Activated gamma-delta T cell treated with Interleukin-2 at 50 U/mL for 16 hours (primary cell): Measurements from ENCODE around the gene ETV3.
"Not testable (repeated sequence)": the region's sequence is repeated elsewhere in the genome, so short reads cannot be mapped to it uniquely, and the experiment has no call there.

Experiments
- DNase-seq: peaks from one replicate; pipeline ENCODE4 v3.0.0-alpha.2; 2020

The ETV3 gene

DNA sequence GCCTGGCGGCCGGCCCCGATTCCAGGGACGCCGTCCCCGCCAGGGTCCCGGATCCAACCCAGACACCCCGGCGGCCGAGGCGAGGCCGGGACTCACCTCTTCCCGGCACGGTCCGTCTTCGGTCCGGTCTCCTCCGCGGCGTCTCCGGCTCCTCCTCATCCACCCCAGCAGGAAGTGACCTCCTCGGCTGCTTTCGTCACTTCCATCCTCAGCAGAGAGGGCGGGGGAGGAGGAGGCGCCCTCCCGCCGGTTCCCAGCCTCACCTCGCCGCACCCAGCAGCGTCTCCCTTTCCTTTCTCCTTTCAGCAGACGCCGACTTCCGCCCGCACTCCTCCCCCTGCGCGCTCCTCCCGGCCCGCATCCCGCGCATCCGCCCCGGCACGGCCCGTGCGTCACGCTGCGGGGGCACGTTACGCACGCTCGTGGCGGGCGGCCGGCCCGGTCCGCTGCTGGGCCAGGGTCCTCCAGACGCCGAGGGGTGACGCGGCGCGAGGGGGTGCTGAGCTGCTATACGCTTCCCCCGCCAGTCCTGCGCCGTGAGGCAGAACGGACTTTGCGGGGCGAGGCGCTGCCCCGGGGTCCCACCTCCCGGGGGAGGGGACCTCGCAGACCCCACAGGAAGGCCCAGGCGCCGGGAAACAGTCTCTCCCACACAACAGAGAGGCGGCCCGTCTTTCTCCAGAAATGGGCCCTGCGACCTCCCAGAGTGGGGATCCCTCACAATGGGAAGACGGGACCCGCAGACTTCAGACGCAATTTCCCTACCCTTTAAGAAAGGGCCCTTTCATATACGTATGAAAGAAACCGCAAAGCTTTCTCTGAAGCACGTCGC, at the start of gene ETV3:
TSS of gene ETV3 (minus strand) at position 176 of the 832 bp plus-strand sequence. CDS start 2,043 bp downstream, outside the sequence.
- DNase-seq, result peak; percentile 78

- DNase-seq, result no peak
Measured at GRCh38 chr1:157186281-157186992, 48.2 kb upstream of the ETV3 start.

GRCh38 chr1:157183870-157184269, 45.7 kb upstream of the ETV3 start:
- DNase-seq, result no peak

DNA sequence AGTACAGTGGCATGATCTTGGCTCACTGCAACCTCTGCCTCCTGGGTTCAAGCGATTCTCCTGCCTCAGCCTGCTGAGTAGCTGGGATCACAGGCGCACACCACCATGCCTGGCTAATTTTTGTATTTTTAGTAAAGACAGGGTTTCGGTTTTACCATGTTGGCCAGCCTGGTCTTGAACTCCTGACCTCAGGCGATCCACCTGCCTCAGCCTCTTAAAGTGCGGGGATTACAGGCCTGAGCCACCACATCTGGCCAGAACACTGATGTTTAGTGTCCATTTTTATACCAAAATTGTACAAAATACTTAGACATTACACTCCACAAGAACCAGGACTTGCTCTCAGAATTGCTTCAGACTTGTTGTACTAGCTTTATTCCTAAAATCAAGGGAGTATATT, 44.2 kb upstream of the ETV3 start:
- DNase-seq, result not testable (repeated sequence)

GRCh38 chr1:157181790-157182189, 43.6 kb upstream of the ETV3 start:
- DNase-seq, result no peak

DNA sequence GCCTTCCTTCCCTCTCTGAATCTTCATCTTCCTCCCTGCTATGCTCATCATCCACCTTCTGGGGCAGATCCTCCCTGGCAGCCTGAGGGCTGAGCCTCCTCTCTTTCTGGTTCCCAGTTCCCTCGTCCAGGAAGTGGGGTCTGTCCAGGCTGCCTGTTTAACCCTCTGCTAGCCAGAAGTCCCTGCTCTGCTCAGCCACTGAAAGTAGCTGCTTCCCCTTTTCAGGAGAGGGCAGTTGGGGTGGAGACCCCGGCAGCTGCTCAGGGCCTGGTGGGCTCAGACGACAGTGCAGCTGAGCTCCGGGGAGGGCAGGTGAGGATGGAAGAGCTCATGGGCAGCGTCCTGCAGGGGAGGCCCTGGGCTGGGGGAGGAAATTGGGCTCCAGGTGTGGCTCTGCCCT, 43.1 kb upstream of the ETV3 start:
- DNase-seq, result no peak

DNA sequence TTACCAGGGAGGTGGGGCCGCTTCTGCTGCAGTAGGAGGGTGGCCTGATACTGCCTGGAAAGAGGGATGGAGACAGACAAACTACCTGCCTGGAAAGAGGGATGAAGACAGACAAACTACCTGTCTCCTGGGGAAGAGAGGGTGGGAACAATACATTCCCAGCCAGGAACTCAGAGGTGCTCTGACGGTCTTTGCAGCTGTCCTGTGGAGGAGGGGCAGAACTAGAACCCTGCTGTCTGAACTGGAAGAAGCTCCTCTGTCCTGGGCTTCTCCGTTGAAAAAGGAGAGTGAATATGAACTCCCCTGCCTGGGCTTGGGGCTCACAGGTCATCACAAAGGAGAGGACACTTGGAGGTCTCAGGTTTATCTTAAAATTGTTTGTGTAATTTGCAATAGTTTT, 40.3 kb upstream of the ETV3 start:
- no peak for DNase-seq

GRCh38 chr1:157177733-157178394, 39.7 kb upstream of the ETV3 start:
- DNase-seq, result no peak

DNA sequence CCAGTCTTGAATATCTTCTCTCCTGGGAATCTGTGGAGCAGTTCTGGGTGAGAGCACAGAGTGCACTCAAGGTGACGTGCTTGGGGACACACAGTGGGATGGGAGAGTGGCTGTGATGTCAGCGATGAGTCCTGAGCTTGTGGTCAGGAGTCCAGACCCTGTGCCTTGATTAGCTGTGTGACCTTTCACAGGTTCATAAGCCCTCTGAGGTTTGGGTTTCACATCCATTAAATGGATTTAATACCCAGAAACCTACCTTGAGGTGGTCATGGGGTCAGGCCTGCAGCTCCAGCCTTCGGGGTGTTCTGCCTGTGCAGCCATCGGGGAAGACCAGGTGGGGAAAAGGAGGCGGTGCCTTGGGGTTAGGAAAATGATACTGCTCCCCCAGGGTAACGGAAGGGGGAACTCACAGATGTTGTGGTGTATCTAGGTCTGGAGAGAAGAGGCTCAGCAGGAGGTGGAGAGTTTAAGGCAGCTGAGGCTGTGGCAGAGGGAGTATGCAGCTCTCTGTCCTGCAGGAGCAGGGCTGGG, 38.5 kb upstream of the ETV3 start:
- DNase-seq, result no peak

- no peak for DNase-seq
Measured at GRCh38 chr1:157176016-157176415, 37.8 kb upstream of the ETV3 start.

GRCh38 chr1:157173900-157174410, 35.8 kb upstream of the ETV3 start:
- no peak for DNase-seq

- DNase-seq, result not testable (repeated sequence)
Measured at GRCh38 chr1:157173241-157173640, 35.0 kb upstream of the ETV3 start.

DNA sequence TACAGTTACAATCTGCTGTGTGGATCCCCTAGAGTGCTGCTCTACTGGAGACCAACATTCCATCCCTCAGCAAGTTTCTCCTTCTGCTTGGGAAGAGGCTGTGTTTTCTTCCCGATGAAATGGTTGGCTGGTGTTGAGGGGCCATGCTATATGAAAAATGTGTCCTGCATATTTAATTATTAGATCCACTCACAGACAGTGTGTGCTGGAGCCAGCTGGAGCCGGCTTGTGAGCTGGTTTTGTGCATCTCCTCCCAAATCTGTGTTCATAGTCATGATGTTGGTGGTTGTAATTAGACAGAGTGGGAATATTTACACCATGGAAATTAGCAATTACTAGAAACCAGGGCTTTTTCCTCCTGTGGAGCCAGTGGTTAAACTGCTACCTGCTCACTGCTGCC, 34.4 kb upstream of the ETV3 start:
- not testable (repeated sequence) for DNase-seq

- not testable (repeated sequence) for DNase-seq
Measured at GRCh38 chr1:157171903-157172503, 33.8 kb upstream of the ETV3 start.

DNA sequence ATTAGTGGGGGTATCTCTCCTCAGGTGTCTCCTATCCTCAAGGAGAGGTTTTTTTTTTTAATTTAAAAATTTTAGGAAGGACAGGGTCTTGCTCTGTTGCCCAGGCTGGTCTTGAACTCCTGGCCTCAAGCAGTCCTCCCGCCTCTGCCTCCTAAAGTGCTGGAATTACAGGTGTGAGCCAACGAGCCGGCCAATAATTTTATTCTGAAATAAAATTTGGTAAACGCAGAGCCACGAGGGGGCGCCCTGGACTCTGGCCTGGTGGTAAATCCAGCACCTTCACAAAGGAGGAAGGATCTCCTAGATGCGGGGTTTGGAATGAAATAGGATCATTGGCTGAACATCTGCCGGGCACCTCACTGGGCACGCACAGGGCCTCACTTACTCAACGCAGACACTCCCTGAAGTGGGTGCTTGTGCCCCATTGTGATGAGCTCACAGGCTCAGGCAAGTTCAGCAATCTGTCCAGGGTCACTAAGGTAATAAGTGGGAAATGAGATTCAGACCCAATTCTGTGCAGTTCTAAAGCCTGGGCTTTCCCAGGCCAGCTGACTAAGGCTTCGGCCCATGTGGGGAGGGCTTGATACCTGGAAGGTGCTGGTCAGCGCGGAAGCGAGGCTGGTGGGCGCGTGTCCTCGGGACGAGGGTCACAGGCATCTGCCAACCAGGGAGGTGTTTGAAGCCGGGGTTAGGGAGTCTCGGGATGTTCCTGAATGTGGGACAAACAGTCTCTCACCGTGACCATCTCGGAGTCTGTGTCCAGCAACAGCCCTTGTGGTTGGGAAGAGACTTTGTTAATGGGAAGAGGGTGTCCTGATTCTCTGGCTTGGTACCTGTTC, 32.7 kb upstream of the ETV3 start:
- DNase-seq, result no peak

DNA sequence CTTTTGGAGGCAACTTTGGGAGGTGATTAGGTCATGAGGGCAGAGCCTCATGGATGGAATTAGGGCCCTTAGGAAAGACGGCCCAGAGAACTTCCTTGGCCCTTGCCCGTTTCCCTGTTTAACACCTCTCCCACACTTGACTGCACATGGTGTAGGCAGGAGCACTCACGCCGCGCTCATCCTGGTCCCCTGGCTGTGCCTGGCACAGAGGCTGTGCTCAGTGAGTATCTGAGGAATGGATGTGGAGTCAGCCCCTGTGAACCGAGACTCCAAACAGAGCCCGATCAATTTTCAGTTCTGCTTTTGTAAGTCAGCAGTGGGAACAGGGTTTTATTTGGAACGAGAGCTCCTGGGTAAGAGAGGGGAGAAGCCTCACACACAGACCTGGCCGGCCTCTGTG, 29.8 kb upstream of the ETV3 start:
- DNase-seq, result no peak

DNA sequence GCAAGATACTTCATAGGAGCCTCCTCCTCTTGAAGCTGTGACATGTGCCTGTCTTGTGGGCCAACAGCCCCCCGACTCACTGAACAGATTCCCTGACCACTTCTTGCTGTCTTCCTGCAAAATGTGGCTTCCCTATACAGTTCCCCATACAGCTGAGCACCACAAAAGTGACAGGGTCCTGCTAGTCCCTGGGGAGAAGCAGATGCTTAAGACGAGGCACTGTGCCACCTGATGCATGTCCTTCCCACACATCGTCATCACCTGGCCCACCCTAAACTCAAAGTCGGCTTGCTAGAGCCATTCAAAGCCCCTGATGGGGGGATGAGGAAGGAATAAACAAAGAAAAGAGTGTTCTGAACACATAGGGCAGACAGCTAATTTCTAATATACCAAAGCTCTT, 29.2 kb upstream of the ETV3 start:
- no peak for DNase-seq

GRCh38 chr1:157166590-157166989, 28.4 kb upstream of the ETV3 start:
- DNase-seq, result no peak

GRCh38 chr1:157163273-157164127, 25.3 kb upstream of the ETV3 start:
- DNase-seq, result peak; percentile 74

DNA sequence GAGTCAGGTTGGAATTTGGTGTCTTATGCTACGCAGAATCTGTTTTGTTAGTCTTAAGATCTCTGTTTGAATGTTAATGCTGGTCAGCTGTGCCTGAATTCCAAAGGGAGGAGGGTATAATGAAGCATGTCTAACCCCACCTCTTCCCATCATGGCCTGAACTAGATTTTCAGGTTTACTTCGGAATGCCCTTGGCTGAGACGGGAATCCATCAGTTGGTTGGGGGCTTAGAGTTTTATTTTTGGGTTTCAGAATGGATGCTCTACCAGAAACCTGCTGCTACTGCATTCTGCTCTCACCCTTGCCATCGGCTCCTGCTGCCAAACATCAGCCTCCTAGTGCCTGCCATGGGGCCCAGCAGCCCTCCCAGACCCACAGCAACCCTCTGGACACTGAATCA, 24.1 kb upstream of the ETV3 start:
- DNase-seq, result no peak

- no peak for DNase-seq
Measured at GRCh38 chr1:157161901-157162300, 23.7 kb upstream of the ETV3 start.
